Colon (tissue), 2 donors: ENCODE measurements around the gene BRI3BP.
"Not testable (repeated sequence)": the region's sequence is repeated elsewhere in the genome, so short reads cannot be mapped to it uniquely, and the experiment has no call there.

Source experiments
- FAIRE-seq: peaks from 2 replicates; lab custom pipeline; 2012; peaks lifted over from hg19 to GRCh38; lab: Jason Lieb, UNC
- donor health status: control.
- donor health status: control.

The BRI3BP gene

GRCh38 chr12:125069616-125070015 lies 76.2 kb downstream of the BRI3BP start:
- no peak for FAIRE-seq

GRCh38 chr12:125070112-125070511 lies 76.7 kb downstream of the BRI3BP start:
- no peak for FAIRE-seq

DNA sequence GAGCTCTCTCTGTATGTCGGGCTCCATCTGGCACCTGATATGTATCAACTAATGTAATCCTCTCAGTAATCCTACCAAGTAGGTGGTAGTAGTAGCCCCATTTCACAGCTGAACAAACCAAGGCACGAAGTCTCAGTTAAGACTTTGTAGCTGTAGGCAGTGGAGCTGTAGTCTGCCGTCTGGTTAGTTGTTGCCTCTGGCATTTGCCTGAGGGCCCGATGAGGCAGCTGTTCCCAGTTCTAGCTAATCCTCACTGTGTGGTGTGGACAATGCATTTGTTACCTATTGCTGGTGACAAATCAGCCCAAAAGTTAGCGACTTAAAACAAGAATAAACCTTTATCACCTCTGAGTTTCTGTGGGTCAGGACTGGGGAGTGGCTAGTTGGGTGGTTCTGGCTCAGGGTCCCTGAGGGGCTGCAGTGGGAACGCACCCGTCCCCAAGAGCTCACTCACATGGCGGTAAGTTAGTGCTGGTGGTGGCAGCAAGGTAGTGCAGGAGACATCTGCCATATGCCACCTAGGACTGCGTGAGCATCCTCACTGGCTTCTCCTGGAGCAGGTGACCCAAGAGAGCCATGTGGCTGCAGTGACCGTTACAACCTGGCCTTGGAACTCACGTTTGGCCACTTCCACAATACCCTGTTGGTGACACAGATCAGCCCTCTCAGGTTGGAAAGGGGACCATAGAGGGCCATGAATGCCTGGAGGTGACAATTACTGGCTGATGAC lies 77.4 kb downstream of the BRI3BP start:
- FAIRE-seq = no peak

DNA sequence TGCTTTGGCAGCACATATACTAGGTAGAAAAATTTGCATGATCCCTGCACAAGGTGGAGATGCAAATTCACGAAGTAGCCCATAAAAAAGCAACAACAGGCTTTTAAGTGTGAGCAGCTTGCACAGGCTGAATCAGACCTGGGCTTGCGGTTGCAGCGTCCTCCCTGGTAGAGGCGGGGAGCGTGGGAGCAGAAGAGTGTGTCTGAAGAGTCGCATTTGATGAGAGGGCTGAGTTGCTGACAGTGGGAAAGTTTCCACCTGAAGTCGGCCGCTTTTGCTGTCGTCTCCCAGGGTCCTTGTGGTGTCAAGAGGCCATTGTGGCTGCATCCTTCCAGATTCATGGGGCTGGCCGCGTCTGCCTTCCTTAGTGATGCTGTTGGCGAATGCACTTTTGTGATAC lies 78.0 kb downstream of the BRI3BP start:
- no peak for FAIRE-seq

GRCh38 chr12:125072496-125072895 lies 79.1 kb downstream of the BRI3BP start:
- FAIRE-seq = no peak

DNA sequence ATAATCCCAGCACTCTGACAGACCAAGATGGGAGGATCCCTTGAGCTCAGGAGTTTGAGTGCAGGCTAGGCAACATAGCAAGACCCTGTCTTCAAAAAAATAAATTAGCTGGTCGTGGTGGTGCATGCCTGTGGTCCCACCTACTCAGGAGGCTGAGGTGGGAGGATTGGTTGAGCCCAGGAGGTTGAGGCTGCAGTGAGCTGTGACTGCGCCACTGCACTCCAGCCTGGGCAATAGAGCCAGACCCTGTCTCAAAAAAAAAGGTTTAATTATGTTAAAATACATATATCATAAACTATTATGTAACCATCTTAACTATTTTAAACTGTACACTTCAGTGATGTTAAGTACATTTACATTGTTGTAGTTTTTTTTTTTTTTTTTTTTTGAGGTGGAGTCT lies 80.8 kb downstream of the BRI3BP start:
- FAIRE-seq = not testable (repeated sequence)

- no peak for FAIRE-seq
Measured at GRCh38 chr12:125076103-125076502, 82.7 kb downstream of the BRI3BP start.

GRCh38 chr12:125079084-125079483 lies 85.6 kb downstream of the BRI3BP start:
- no peak for FAIRE-seq

GRCh38 chr12:125079648-125080645 lies 86.5 kb downstream of the BRI3BP start:
- FAIRE-seq = no peak
